Ascending aorta (tissue), 2 donors: Measurements from ENCODE around the gene CLEC12A. TPM values are rescaled to one million over a fixed set of nuclear protein-coding genes. Genes with fewer than 3 reads are reported as not detected.

Experiments
- DNase-seq, 2 donors: peaks; one replicate each; pipeline ENCODE4 v3.0.0-alpha.2; 2019; ENCODE audit warnings: low spot score in 2 of 2
- H3K27ac ChIP-seq, 2 donors: fragments of 200-600 bp; sonication (generic); one replicate each; pipeline ENCODE4 v1.5.1; 2016 to 2017; ENCODE audit warnings: mild to moderate bottlenecking in 1 of 2
- H3K27me3 ChIP-seq: fragments of 200-600 bp; sonication (generic); one replicate; pipeline ENCODE4 v1.5.1; 2017
- H3K36me3 ChIP-seq, 2 donors: fragments of 200-600 bp; sonication (generic); one replicate each; pipeline ENCODE4 v1.5.1; 2016
- H3K4me1 ChIP-seq, 2 donors: fragments of 200-600 bp; sonication (generic); one replicate each; pipeline ENCODE4 v1.5.1; 2016 to 2017; ENCODE audit warnings: mild to moderate bottlenecking in 1 of 2
- H3K4me3 ChIP-seq, 2 donors: fragments of 200-600 bp; sonication (generic); one replicate each; pipeline ENCODE4 v1.5.1; 2016 to 2017; ENCODE audit warnings: mild to moderate bottlenecking in 1 of 2
- H3K9me3 ChIP-seq, 2 donors: fragments of 200-600 bp; sonication (generic); one replicate each; pipeline ENCODE4 v1.5.1; 2016
- CTCF ChIP-seq, 3 experiments: fragments of 200-600 bp in 2 of 3; fragments of 450-650 bp in 1 of 3; sonication (generic) in 2 of 3; IDR thresholded peaks; one replicate each; pipeline ENCODE4 v1.5.1; 2016 to 2019; ENCODE audit warnings: antibody characterized with exemption in 3 of 3, mild to moderate bottlenecking in 1 of 3, moderate library complexity in 1 of 3
- intact Hi-C: fragments of 100-400 bp; cut with DNase I; formaldehyde crosslinking; loops from one replicate; pipeline ENCODE4 v1.15.1; 2023
- total RNA-seq: library from RNA; depleted of rRNA; stranded (reverse); fragments of >200 nt; gene quantifications from one replicate; pipeline ENCODE4 v1.1.0, GENCODE V29; 2016

Gene CLEC12A
- total RNA-seq, 1 donor from 2014 or later: not detected

GRCh38 chr12:10033783-10034545, 62.8 kb downstream of the CLEC12A start:
- TF ChIP-seq CTCF (IDR thresholded peaks at IDR 0.05): peak in 2 of 3 experiments; percentile 6 to 27
- no peaks in the 10 kb centered on the region for H3K36me3 ChIP-seq
- intact Hi-C loops: no loop called here
- H3K27ac ChIP-seq: no peak overlapping the region
- no peak overlapping the region for H3K4me3 ChIP-seq
- H3K27me3 ChIP-seq: no peaks in the 10 kb centered on the region
- H3K9me3 ChIP-seq: no peaks in the 10 kb centered on the region
- no peaks in the 10 kb centered on the region for H3K4me1 ChIP-seq
- no peak for DNase-seq

Other genes with a start within 250 kb of the CLEC12A start
- not detected for gene CLECL1, start 238.3 kb upstream of the CLEC12A start, total RNA-seq
- gene CD69, start 210.5 kb upstream of the CLEC12A start, total RNA-seq: 1.3 TPM
- gene KLRF1, start 143.9 kb upstream of the CLEC12A start, total RNA-seq: not detected
- 1.1 TPM for gene CLEC2B, start 102.1 kb upstream of the CLEC12A start, total RNA-seq
- not detected for gene KLRF2, start 89.9 kb upstream of the CLEC12A start, total RNA-seq
- not detected for gene CLEC2A, start 39.0 kb upstream of the CLEC12A start, total RNA-seq
- not detected for gene CLEC1B, start 27.7 kb downstream of the CLEC12A start, total RNA-seq
- gene CLEC12B, start 39.2 kb downstream of the CLEC12A start, total RNA-seq: not detected
- not detected for gene CLEC9A, start 59.3 kb downstream of the CLEC12A start, total RNA-seq
- 13.2 TPM for gene CLEC1A, start 127.6 kb downstream of the CLEC12A start, total RNA-seq
- 6.0 TPM for gene CLEC7A, start 158.8 kb downstream of the CLEC12A start, total RNA-seq
- gene OLR1, start 200.7 kb downstream of the CLEC12A start, total RNA-seq: 2.1 TPM
- not detected for gene TMEM52B, start 207.6 kb downstream of the CLEC12A start, total RNA-seq
- gene GABARAPL1, start 241.5 kb downstream of the CLEC12A start, total RNA-seq: 239 TPM